Naive thymus-derived CD4-positive, alpha-beta T cell (primary cell): Measurements from ENCODE around the gene PNPO. TPM values are rescaled to one million over a fixed set of nuclear protein-coding genes. Genes with fewer than 3 reads are reported as not detected.
"Not testable (repeated sequence)": the region's sequence is repeated elsewhere in the genome, so short reads cannot be mapped to it uniquely, and the experiment has no call there.

Experiments
- ATAC-seq: fragments of 150-1000 bp; cut with Tn5 transposase; 2 replicates; pipeline ENCODE4 v1.10.0; 2021; ENCODE audit warnings: mild to moderate bottlenecking, moderate library complexity
- CTCF ChIA-PET: fragments of 350-600 bp; sonication (Branson Sonifier 250); formaldehyde crosslinking; loops from one replicate; lab custom pipeline; 2021; ENCODE audit warnings: antibody characterized with exemption; lab: Charles Lee
- POLR2A ChIA-PET: fragments of 350-600 bp; sonication (Branson Sonifier 250); formaldehyde crosslinking; loops from one replicate; lab custom pipeline; 2021; ENCODE audit warnings: antibody characterized with exemption, inconsistent platforms; lab: Charles Lee
- DNase-seq, 9 donors: peaks; one replicate each; pipeline versions ENCODE4 v3.0.0 to v3.0.0-alpha.2; 2020 to 2022; ENCODE audit warnings: mixed read lengths in 1 of 9
- H3K27ac ChIP-seq: one replicate; pipeline ENCODE4 v1.7.0; 2013; ENCODE audit warnings: mild to moderate bottlenecking, low read depth, low read length, moderate library complexity
- H3K27me3 ChIP-seq, 2 donors: one replicate each; pipeline ENCODE4 v1.7.0; 2013; ENCODE audit warnings: low read length in 2 of 2, mild to moderate bottlenecking in 2 of 2, moderate library complexity in 2 of 2; ENCODE audit not compliant: control insufficient read depth in 2 of 2, insufficient read depth in 2 of 2
- H3K36me3 ChIP-seq, 3 experiments: 1 replicate in 2 of 3; 2 replicates in 1 of 3; pipeline ENCODE4 v1.7.0; 2013; ENCODE audit warnings: low read length in 3 of 3, mild to moderate bottlenecking in 3 of 3, moderate library complexity in 1 of 3; ENCODE audit not compliant: insufficient read depth in 3 of 3, control insufficient read depth in 2 of 3
- H3K4me1 ChIP-seq, 2 donors: one replicate each; pipeline ENCODE4 v1.7.0; 2013; ENCODE audit warnings: low read length in 2 of 2, mild to moderate bottlenecking in 2 of 2, moderate library complexity in 1 of 2; ENCODE audit not compliant: control insufficient read depth in 2 of 2, insufficient read depth in 2 of 2
- H3K4me3 ChIP-seq: 2 replicates; pipeline ENCODE4 v1.7.0; 2013; ENCODE audit warnings: mild to moderate bottlenecking, low read length
- H3K9me3 ChIP-seq, 3 experiments: 1 replicate in 2 of 3; 2 replicates in 1 of 3; pipeline ENCODE4 v1.7.0; 2013; ENCODE audit warnings: low read length in 3 of 3; ENCODE audit not compliant: control insufficient read depth in 2 of 3
- H3K27ac Mint-ChIP-seq, 9 donors: one replicate each; pipeline ENCODE4 v1.8.0; 2020 to 2022; ENCODE audit warnings: mixed read lengths in 9 of 9, mild to moderate bottlenecking in 8 of 9, moderate library complexity in 5 of 9, inconsistent platforms in 2 of 9
- H3K27me3 Mint-ChIP-seq, 5 donors: one replicate each; pipeline ENCODE4 v1.8.0; 2021 to 2022; ENCODE audit warnings: mixed read lengths in 5 of 5, mild to moderate bottlenecking in 1 of 5
- H3K36me3 Mint-ChIP-seq, 5 donors: one replicate each; pipeline ENCODE4 v1.8.0; 2020 to 2022; ENCODE audit warnings: mixed read lengths in 5 of 5, mild to moderate bottlenecking in 3 of 5, inconsistent platforms in 1 of 5
- H3K4me1 Mint-ChIP-seq, 7 donors: one replicate each; pipeline ENCODE4 v1.8.0; 2020 to 2022; ENCODE audit warnings: mixed read lengths in 7 of 7, mild to moderate bottlenecking in 3 of 7, inconsistent platforms in 1 of 7
- H3K4me3 Mint-ChIP-seq, 10 donors: one replicate each; pipeline ENCODE4 v1.8.0; 2020 to 2022; ENCODE audit warnings: mild to moderate bottlenecking in 10 of 10, mixed read lengths in 10 of 10, moderate library complexity in 6 of 10, inconsistent platforms in 2 of 10
- H3K9me3 Mint-ChIP-seq, 11 donors: one replicate each; pipeline ENCODE4 v1.8.0; 2020 to 2022; ENCODE audit warnings: mixed read lengths in 11 of 11, mild to moderate bottlenecking in 4 of 11, inconsistent platforms in 1 of 11, moderate library complexity in 1 of 11
- intact Hi-C, 2 donors: fragments of 100-400 bp; cut with micrococcal nuclease; formaldehyde crosslinking; loops; one replicate each; pipeline ENCODE4 v1.15.1; 2023
- polyA plus RNA-seq, 2 donors: library from polyadenylated mRNA; unstranded; fragments of 300-500 nt; fragmentation: Illumina TruSeq; gene quantifications; one replicate each; pipeline ENCODE4 v1.2.3, GENCODE V29; 2021
- total RNA-seq, 6 experiments: library from RNA in 5 of 6; stranded (reverse) in 5 of 6; gene quantifications; 1 replicate in 5 of 6; 2 replicates in 1 of 6; pipeline ENCODE4 v1.2.3 and lab custom pipeline; 2021 to 2026

The PNPO gene
- total and polyA plus RNA-seq, 7 experiments from 2014 or later: 12.0 to 35.7 (median 16.2) TPM

DNA sequence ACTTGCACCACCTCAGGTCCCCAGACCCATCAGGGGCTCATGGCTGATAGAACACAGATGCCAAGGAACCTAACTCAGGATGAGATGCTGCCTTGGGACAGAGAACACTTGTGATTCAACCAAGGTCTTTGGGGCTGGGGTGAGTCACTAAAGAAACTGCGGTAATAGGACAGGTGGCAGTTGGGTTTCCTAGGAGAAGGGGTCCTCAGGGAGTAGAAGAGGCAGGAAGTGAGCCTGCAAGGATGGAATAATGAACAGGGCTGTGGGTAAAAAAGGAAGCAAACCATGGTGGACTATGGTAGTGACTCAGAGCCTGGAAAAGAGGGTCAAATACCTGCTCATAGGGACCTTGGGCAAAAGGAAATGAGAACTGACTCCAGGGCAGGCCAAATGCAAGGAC is 6.5 kb upstream of the PNPO start:
- Mint-ChIP-seq H3K4me1 (peaks cover 0 to 12% (median 3%) of the 10 kb centered on the region in 7 donors), H3K4me3 (no peak overlapping the region), H3K9me3 (no peaks in the 10 kb centered on the region), H3K27me3 (no peaks in the 10 kb centered on the region), H3K27ac (peak overlapping the region in 2 of 9 donors; percentile 22 to 52), H3K36me3 (peaks cover 0 to 6% (median 0%) of the 10 kb centered on the region in 5 donors)
- ATAC-seq: no peak
- H3K36me3 ChIP-seq: peaks cover 2 to 12% (median 4%) of the 10 kb centered on the region in 3 experiments
- no peaks in the 10 kb centered on the region for H3K9me3 ChIP-seq
- intact Hi-C loops: no loop called here
- H3K27ac ChIP-seq: no peak overlapping the region
- ChIA-PET CTCF (no interaction called here), POLR2A (interaction anchor here (0.8 kb wide), 1 partner anchor 9 kb away, joined by 3 read pairs; no protein-coding TSS in a partner anchor)
- no peak overlapping the region for H3K4me3 ChIP-seq
- H3K27me3 ChIP-seq: no peaks in the 10 kb centered on the region
- H3K4me1 ChIP-seq: no peaks in the 10 kb centered on the region
- no peak for DNase-seq

DNA sequence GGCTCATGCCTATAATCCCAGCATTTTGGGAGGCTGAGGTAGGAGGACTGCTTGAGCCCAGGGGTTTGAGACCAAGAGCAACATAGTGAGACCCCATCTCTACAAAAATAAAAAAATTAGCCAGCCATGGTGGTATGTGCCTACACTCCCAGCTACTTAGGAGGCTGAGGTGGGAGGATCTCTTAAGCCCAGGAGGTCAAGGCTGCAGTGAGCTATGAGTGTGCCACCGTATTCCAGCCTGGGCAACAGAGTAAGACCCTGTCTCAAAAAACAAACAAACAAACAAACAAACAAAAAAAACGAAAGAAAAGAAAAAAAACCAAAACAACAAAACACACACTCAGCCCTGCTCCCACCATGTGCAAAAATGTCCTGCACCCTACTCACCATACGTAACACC is 5.9 kb upstream of the PNPO start:
- ATAC-seq, H3K4me1 ChIP-seq, H3K27me3 Mint-ChIP-seq, H3K36me3 ChIP-seq, H3K4me3 ChIP-seq, H3K27ac Mint-ChIP-seq, H3K27ac ChIP-seq, H3K36me3 Mint-ChIP-seq, DNase-seq, intact Hi-C loops, H3K4me3 Mint-ChIP-seq, H3K9me3 Mint-ChIP-seq, H3K27me3 ChIP-seq, H3K9me3 ChIP-seq: not testable (repeated sequence)
- ChIA-PET POLR2A (interaction anchor here (0.8 to 1.0 kb wide), 3 partner anchors 8 to 40 kb away, joined by 3 read pairs; no protein-coding TSS in a partner anchor), CTCF (interaction anchor here (1.8 kb wide), 1 partner anchor 13 kb away, joined by 7 read pairs; no protein-coding TSS in a partner anchor)
- peaks cover 0 to 12% (median 6%) of the 10 kb centered on the region in 7 donors for H3K4me1 Mint-ChIP-seq

DNA sequence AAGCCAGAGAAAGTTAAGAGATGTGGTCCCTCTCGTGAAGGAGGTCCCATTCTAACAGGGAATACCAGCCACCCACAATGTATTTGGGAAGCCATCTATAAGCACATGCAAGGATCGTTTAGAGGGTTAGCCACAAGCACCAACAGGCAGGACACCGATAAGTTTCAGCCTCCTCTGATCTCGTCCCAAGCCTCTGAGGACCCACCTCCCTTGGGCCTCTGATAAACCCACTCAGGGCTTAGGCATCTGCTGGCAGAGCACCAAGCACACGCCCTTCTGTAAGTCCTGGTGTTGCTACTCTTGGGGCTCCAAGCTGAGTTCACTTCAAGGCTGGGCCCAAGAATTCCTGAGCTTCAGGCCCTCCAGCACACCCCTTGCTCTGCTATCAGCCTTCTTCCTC is 5.4 kb upstream of the PNPO start:
- Histone ChIP-seq H3K4me3 (no peak overlapping the region), H3K9me3 (no peaks in the 10 kb centered on the region), H3K4me1 (peaks cover 0 to 4% of the 10 kb centered on the region in 2 donors), H3K36me3 (peaks cover 0 to 4% (median 0%) of the 10 kb centered on the region in 3 experiments), H3K27me3 (no peaks in the 10 kb centered on the region), H3K27ac (no peak overlapping the region)
- Mint-ChIP-seq H3K4me3 (no peak overlapping the region), H3K27ac (no peak overlapping the region), H3K9me3 (peaks cover 0 to 2% (median 0%) of the 10 kb centered on the region in 11 donors), H3K27me3 (no peaks in the 10 kb centered on the region), H3K4me1 (peaks cover 3 to 14% (median 8%) of the 10 kb centered on the region in 7 donors), H3K36me3 (peaks cover 0 to 2% (median 0%) of the 10 kb centered on the region in 5 donors)
- intact Hi-C loops: no loop called here
- POLR2A ChIA-PET: interaction anchor here (0.9 to 1.0 kb wide), 2 partner anchors 14 to 40 kb away, joined by 3 read pairs; no protein-coding TSS in a partner anchor
- CTCF ChIA-PET: interaction anchor here (1.0 to 1.8 kb wide), 2 partner anchors 10 to 13 kb away, joined by 3 to 7 read pairs; no protein-coding TSS in a partner anchor
- DNase-seq (no peak), ATAC-seq (no peak)

DNA sequence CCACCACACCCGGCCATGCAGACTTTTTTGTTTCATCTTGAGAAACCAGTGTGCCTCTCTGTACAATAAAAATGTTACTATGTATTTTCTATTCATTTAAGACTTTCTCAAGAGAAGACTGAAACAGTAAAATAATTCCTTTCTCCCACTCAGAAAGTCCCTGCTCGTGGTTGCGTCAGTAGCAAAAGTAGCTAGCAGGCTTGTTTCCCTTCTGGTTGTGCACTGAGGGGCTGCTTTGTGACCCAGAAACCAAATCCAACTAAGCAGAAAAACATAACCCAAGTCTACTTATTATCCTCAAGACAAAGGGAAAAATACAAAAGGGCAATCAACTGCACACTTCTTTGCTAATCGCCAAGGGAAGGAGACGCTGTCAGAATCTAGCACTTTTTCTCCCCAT is 3.4 kb upstream of the PNPO start:
- H3K27me3 ChIP-seq: no peaks in the 10 kb centered on the region
- Mint-ChIP-seq H3K27ac (no peak overlapping the region), H3K4me1 (peaks cover 15 to 28% (median 20%) of the 10 kb centered on the region in 7 donors), H3K4me3 (no peak overlapping the region), H3K9me3 (peaks cover 0 to 4% (median 0%) of the 10 kb centered on the region in 11 donors), H3K36me3 (peaks cover 0 to 5% (median 0%) of the 10 kb centered on the region in 5 donors), H3K27me3 (no peaks in the 10 kb centered on the region)
- CTCF ChIA-PET: no interaction called here
- H3K4me3 ChIP-seq: no peak overlapping the region
- no peaks in the 10 kb centered on the region for H3K9me3 ChIP-seq
- peaks cover 7 to 13% of the 10 kb centered on the region in 2 donors for H3K4me1 ChIP-seq
- POLR2A ChIA-PET: interaction anchor here (0.7 to 0.8 kb wide), 2 partner anchors 32 kb away, joined by 3 read pairs; no protein-coding TSS in a partner anchor
- intact Hi-C loops: no loop called here
- no peak for ATAC-seq
- H3K36me3 ChIP-seq: peaks cover 0 to 3% (median 0%) of the 10 kb centered on the region in 3 experiments
- no peak for DNase-seq
- H3K27ac ChIP-seq: no peak overlapping the region

DNA sequence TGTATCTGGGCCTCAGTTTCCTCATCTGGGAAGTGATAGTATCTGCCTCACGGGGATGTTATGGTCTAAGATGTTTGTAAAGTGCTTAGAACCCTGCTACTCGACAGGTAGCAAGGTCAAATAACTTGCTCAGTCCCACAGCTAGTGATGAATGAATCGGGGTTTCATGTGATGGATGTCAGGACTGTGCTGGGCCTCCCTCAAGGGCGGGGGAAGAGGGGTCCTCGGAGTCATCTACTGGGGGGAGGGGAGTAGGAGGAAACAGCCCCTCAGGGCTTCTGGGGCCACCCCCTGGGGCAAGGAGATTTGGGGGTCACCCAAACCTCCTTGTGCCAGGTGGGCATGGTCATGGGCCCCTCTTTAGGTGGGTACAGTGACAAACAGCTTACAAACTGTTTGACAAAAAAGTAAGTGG is 732 bp downstream of the PNPO start:
- no peaks in the 10 kb centered on the region for H3K27me3 ChIP-seq
- H3K36me3 ChIP-seq: peaks cover 0 to 16% (median 0%) of the 10 kb centered on the region in 3 experiments
- peaks cover 35 to 66% (median 54%) of the 10 kb centered on the region in 7 donors for H3K4me1 Mint-ChIP-seq
- H3K27ac ChIP-seq: peak overlapping the region; percentile 90
- CTCF ChIA-PET: interaction anchor here (0.6 to 11.9 kb wide), 7 partner anchors 9 to 410 kb away, joined by 3 to 126 read pairs (median 5); partner anchors contain the start of genes CDK5RAP3 and SP2
- H3K27me3 Mint-ChIP-seq: no peaks in the 10 kb centered on the region
- no peaks in the 10 kb centered on the region for H3K9me3 ChIP-seq
- peak overlapping the region; percentile 75 for H3K4me3 ChIP-seq
- intact Hi-C loops: loop anchor here in 1 of 2 donors (5.0 to 10.0 kb wide), 3 partner anchors 120 to 673 kb away; partner anchors contain the start of genes CBX1, HOXB7, HOXB8 and OSBPL7
- peaks cover 0 to 19% (median 5%) of the 10 kb centered on the region in 5 donors for H3K36me3 Mint-ChIP-seq
- H3K9me3 Mint-ChIP-seq: peaks cover 0 to 4% (median 0%) of the 10 kb centered on the region in 11 donors
- DNase-seq (peak in 1 of 9 donors; percentile 11), ATAC-seq (no peak)
- H3K27ac Mint-ChIP-seq: peak overlapping the region; percentile 34 to 95 (median 86)
- POLR2A ChIA-PET: interaction anchor here (1.1 to 4.3 kb wide), 4 partner anchors 9 to 47 kb away, joined by 3 to 24 read pairs (median 19); partner anchors contain the start of genes CDK5RAP3 and SP2
- peak overlapping the region; percentile 75 to 96 (median 88) for H3K4me3 Mint-ChIP-seq
- H3K4me1 ChIP-seq: peaks cover 21 to 36% of the 10 kb centered on the region in 2 donors

DNA sequence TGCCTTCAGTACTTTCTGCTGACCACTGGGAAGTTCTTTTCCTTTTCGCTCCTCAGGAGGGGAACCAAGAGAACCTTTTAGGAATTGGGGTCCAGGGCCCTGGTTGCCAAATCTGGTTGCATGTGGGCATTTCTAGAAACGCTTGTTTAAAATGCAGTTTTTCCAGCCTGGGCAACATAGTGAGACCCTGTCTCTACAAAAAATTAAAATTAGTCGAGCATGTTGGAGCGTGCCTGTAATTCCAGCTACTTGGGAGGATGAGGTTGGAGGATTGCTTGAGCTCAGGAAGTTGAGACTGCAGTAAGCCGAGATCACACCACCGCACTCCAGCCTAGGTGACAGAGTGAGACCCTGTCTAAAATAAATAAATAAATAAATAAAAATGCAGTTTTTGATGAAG is 1.2 kb downstream of the PNPO start:
- no peaks in the 10 kb centered on the region for H3K9me3 ChIP-seq
- H3K36me3 Mint-ChIP-seq: peaks cover 0 to 19% (median 5%) of the 10 kb centered on the region in 5 donors
- intact Hi-C loops: loop anchor here in 1 of 2 donors (5.0 to 10.0 kb wide), 3 partner anchors 120 to 672 kb away; partner anchors contain the start of genes CBX1, HOXB7, HOXB8 and OSBPL7
- peaks cover 34 to 66% (median 56%) of the 10 kb centered on the region in 7 donors for H3K4me1 Mint-ChIP-seq
- peak overlapping the region in 6 of 9 donors; percentile 34 to 93 (median 82) for H3K27ac Mint-ChIP-seq
- DNase-seq (no peak), ATAC-seq (no peak)
- POLR2A ChIA-PET: interaction anchor here (3.3 to 4.3 kb wide), 2 partner anchors 28 to 47 kb away, joined by 22 to 24 read pairs; partner anchors contain the start of genes CDK5RAP3 and SP2
- H3K27me3 ChIP-seq: no peaks in the 10 kb centered on the region
- H3K4me1 ChIP-seq: peaks cover 21 to 36% of the 10 kb centered on the region in 2 donors
- H3K27me3 Mint-ChIP-seq: no peaks in the 10 kb centered on the region
- peak overlapping the region; percentile 75 to 96 (median 88) for H3K4me3 Mint-ChIP-seq
- peak overlapping the region; percentile 75 for H3K4me3 ChIP-seq
- peaks cover 0 to 16% (median 0%) of the 10 kb centered on the region in 3 experiments for H3K36me3 ChIP-seq
- H3K27ac ChIP-seq: peak overlapping the region; percentile 90
- peaks cover 0 to 4% (median 0%) of the 10 kb centered on the region in 11 donors for H3K9me3 Mint-ChIP-seq
- CTCF ChIA-PET: interaction anchor here (0.9 to 11.9 kb wide), 4 partner anchors 9 to 25 kb away, joined by 4 to 126 read pairs (median 5); partner anchors contain the start of gene CDK5RAP3
